A549 treated with dexamethasone at 1 μM for 4 hours (cell line): ENCODE measurements around the gene TMEM252. TPM values are rescaled to one million over a fixed set of nuclear protein-coding genes. Genes with fewer than 3 reads are reported as not detected.

Source experiments
- total RNA-seq: library from RNA; stranded (reverse); fragments of 200-300 nt; extraction: Qiagen RNA extraction; gene quantifications from 5 replicates; pipeline ENCODE4 v1.2.3, GENCODE V29; 2022

Gene TMEM252, protein sequence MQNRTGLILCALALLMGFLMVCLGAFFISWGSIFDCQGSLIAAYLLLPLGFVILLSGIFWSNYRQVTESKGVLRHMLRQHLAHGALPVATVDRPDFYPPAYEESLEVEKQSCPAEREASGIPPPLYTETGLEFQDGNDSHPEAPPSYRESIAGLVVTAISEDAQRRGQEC
- total RNA-seq: not detected in 5 replicates

DNA sequence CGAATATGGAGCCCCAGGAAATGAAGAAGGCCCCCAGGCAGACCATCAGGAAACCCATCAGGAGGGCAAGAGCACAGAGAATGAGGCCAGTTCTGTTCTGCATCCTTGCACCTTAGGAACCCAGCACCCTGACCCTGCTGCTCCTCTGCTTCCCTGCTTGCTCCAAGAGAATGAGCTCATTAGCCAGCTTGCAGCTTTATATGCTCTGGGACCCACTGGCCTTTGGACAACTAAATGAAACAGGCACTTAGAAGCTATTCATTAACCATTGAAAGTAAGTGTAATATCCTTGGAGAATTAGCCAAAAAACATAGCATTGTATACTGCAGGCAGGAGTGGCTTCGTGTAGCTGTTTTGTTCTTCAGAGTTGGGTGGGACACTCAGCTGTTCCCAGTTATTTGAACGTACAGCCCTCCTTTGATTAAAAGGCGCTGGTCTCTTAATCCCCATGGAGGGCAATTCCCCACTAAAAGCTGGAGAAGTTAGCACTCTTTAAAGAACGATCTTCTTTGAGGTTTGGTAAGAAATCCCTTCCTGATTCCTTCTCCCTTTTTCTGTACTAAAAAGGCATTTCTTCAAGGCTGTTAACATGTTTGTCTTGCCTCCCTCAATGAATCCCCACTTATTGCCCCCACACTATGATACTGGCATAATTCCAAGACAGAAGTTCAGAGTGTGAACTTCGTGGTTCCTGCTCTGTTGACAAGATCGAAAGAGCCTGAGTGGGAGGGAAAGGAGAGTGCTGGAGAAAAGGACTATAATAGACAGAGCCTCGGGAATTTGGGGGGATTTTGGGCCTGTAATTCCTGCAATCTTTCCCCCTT is at the start of gene TMEM252:
TMEM252 (minus strand) TSS at position 172 of the 824 bp plus-strand sequence; CDS start at position 103, 69 bp downstream.

Other genes starting within 250 kb of the TMEM252 start
- gene FOXD4L3, start 238.0 kb downstream of the TMEM252 start, total RNA-seq: 0.05 to 0.08 TPM in 2 of 5 replicates, not detected in the others
- 0.06 TPM in 1 of 5 replicates, not detected in the others for gene PGM5, start 184.3 kb downstream of the TMEM252 start, total RNA-seq
- gene PIP5K1B, start 164.4 kb upstream of the TMEM252 start, total RNA-seq: not detected in 5 replicates